ENCODE results near the gene DCC.

Gene DCC

DNA sequence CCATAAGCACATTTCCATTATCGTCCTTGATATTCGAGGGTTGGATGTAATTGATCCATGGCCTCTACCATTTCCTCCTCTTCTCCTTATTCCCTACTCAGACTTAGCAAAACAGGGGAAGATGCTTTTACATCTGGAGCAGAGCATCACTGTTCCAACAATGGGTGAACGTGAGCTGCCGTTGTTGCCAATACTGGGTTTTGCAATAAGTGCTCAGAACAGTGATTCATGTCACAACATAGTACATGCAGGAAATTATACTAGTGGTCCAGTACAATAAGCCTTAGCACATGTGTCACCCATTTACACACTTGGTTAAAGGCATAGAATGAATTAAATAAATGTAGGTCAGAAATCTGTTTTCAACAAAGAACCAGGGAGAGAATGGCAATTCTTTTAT is 112.4 kb downstream of the DCC start:
- CTCF ChIA-PET = no interaction called here
- DNase-seq (ENCODE audit: extremely low spot score) = no peak
- TF ChIP-seq L3MBTL2 (conservative IDR thresholded peaks at IDR 0.05) (no peak), ZNF384 (IDR thresholded peaks at IDR 0.05) (no peak), CTBP1 (IDR thresholded peaks at IDR 0.05; ENCODE audit: borderline replicate concordance) (no peak), ARNT (IDR thresholded peaks at IDR 0.05) (no peak), ELF4 (IDR thresholded peaks at IDR 0.05) (no peak), FOXM1 (IDR thresholded peaks at IDR 0.05; ENCODE audit: borderline replicate concordance) (no peak), SUZ12 (IDR thresholded peaks at IDR 0.05) (no peak), FOXK2 (IDR thresholded peaks at IDR 0.05) (no peak), HDGF (IDR thresholded peaks at IDR 0.05; ENCODE audit: borderline replicate concordance) (no peak), SP1 (IDR thresholded peaks at IDR 0.05) (no peak), BHLHE40 (IDR thresholded peaks at IDR 0.05; ENCODE audit: borderline replicate concordance) (no peak), NFRKB (IDR thresholded peaks at IDR 0.05) (no peak), TARDBP (IDR thresholded peaks at IDR 0.05) (no peak), LEF1 (IDR thresholded peaks at IDR 0.05; ENCODE audit: borderline replicate concordance) (no peak)
- TF ChIP-seq, protein P1, sequence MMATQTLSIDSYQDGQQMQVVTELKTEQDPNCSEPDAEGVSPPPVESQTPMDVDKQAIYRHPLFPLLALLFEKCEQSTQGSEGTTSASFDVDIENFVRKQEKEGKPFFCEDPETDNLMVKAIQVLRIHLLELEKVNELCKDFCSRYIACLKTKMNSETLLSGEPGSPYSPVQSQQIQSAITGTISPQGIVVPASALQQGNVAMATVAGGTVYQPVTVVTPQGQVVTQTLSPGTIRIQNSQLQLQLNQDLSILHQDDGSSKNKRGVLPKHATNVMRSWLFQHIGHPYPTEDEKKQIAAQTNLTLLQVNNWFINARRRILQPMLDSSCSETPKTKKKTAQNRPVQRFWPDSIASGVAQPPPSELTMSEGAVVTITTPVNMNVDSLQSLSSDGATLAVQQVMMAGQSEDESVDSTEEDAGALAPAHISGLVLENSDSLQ (IDR thresholded peaks at IDR 0.05) = no peak
- POLR2A ChIA-PET = no interaction called here

DNA sequence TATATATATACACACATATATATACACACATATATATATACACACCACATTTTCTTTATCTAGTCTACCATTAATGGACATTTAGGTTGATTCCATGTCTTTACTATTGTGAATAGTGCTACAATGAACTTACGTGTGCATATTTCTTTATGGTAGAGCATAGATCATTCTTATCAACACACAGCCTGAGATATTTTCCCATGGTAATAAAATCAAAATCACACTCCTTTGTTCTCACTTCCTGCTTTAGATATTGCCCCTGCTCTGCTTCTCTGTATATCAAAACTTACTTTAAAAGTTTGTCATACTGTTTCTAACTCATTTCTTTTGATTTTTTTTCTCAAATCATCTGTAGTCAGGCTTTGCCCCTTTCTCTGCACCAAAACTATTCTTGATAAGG is 119.9 kb downstream of the DCC start:
- DNase-seq (ENCODE audit: extremely low spot score) = no peak
- ChIA-PET POLR2A (no interaction called here), CTCF (no interaction called here)
- TF ChIP-seq NFRKB (IDR thresholded peaks at IDR 0.05) (no peak), CTBP1 (IDR thresholded peaks at IDR 0.05; ENCODE audit: borderline replicate concordance) (no peak), FOXK2 (IDR thresholded peaks at IDR 0.05) (no peak), ELF4 (IDR thresholded peaks at IDR 0.05) (no peak), ARNT (IDR thresholded peaks at IDR 0.05) (no peak), FOXM1 (IDR thresholded peaks at IDR 0.05; ENCODE audit: borderline replicate concordance) (no peak), BHLHE40 (IDR thresholded peaks at IDR 0.05; ENCODE audit: borderline replicate concordance) (no peak), ZNF384 (IDR thresholded peaks at IDR 0.05) (no peak), LEF1 (IDR thresholded peaks at IDR 0.05; ENCODE audit: borderline replicate concordance) (no peak)
- TF ChIP-seq, protein P1 (IDR thresholded peaks at IDR 0.05) = no peak

DNA sequence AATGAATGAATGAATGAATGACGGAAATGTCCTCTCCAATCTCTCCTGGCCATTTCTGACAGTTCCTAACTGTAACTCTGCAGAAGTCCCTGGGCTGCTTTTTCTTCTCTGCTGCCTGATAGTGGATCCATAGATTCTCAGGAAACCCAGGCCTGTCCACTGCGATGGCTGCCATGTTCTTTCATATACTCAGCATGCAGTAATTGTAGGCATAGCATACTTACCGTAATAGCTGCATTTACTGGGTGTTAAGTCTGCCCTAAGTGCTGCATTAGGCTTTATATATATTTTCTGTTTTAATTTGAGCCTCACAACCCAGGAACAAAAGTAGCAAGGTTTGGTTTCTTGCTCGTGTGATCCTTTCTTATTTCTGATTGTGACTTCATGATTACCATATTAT is 122.9 kb downstream of the DCC start:
- TF ChIP-seq L3MBTL2 (conservative IDR thresholded peaks at IDR 0.05) (no peak), NFRKB (IDR thresholded peaks at IDR 0.05) (no peak), FOXK2 (IDR thresholded peaks at IDR 0.05) (no peak), ARNT (IDR thresholded peaks at IDR 0.05) (no peak), FOXA1 (IDR thresholded peaks at IDR 0.05) (no peak), FOXM1 (IDR thresholded peaks at IDR 0.05; ENCODE audit: borderline replicate concordance) (no peak), TARDBP (IDR thresholded peaks at IDR 0.05) (no peak), ELF4 (IDR thresholded peaks at IDR 0.05) (no peak), HDGF (IDR thresholded peaks at IDR 0.05; ENCODE audit: borderline replicate concordance) (no peak), ZNF384 (IDR thresholded peaks at IDR 0.05) (no peak)
- TF ChIP-seq, protein P1 (IDR thresholded peaks at IDR 0.05) = no peak
- ChIA-PET CTCF (no interaction called here), POLR2A (no interaction called here)
- no peak for DNase-seq (ENCODE audit: extremely low spot score)

DNA sequence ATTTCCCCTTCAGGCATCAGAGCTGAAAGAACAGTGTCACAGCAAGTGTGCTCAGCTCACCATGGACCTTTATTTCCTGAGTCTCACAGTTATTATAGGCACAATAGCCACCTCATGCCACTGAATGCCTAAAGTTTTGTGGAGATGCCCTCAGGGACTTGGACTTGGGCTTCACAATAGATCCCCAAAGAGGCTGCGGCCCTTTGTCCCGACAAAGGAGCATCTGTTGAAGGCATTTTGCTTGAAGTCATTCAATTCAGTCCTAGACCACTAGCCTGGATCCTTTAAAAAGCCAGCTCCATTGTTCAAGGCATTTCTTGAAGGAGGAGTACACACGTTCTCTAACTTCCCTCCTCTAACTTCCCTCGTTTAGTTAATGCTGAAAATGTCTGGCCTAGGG is 125.4 kb downstream of the DCC start:
- CTCF ChIA-PET = no interaction called here
- no peak for DNase-seq (ENCODE audit: extremely low spot score)
- POLR2A ChIA-PET = no interaction called here
- TF ChIP-seq FOXA1 (IDR thresholded peaks at IDR 0.05) = no peak
- TF ChIP-seq SUZ12 (IDR thresholded peaks at IDR 0.05) = no peak
- TF ChIP-seq SP1 (IDR thresholded peaks at IDR 0.05) = no peak
- no peak for TF ChIP-seq ARNT (IDR thresholded peaks at IDR 0.05)
- TF ChIP-seq LEF1 (IDR thresholded peaks at IDR 0.05; ENCODE audit: borderline replicate concordance) = no peak
- TF ChIP-seq TARDBP (IDR thresholded peaks at IDR 0.05) = no peak
- TF ChIP-seq ZNF384 (IDR thresholded peaks at IDR 0.05) = no peak
- TF ChIP-seq, protein P1 (IDR thresholded peaks at IDR 0.05) = no peak
- no peak for TF ChIP-seq L3MBTL2 (conservative IDR thresholded peaks at IDR 0.05)
- TF ChIP-seq BHLHE40 (IDR thresholded peaks at IDR 0.05; ENCODE audit: borderline replicate concordance) = no peak
- no peak for TF ChIP-seq NFRKB (IDR thresholded peaks at IDR 0.05)
- TF ChIP-seq CTBP1 (IDR thresholded peaks at IDR 0.05; ENCODE audit: borderline replicate concordance) = no peak
- no peak for TF ChIP-seq FOXK2 (IDR thresholded peaks at IDR 0.05)
- no peak for TF ChIP-seq FOXM1 (IDR thresholded peaks at IDR 0.05; ENCODE audit: borderline replicate concordance)
- no peak for TF ChIP-seq ELF4 (IDR thresholded peaks at IDR 0.05)

DNA sequence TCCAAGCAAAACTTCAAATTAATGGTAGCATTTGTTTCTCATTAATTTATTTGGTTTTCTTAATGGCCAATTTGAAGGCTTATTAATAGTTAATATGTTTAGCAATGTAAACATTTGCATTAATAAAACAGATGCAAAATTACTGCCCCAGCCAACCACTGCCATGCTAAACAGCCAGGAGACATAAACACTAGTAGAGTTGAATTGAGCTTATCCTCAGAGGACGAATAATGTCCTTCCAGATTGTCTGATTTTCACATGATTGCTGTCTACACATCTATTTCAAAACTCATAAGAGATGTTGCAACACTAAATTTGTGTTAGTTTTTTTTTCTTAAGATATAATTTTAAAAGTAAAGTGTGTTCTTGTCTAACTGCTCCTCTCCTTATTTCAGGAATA is 128.5 kb downstream of the DCC start:
- ChIA-PET POLR2A (no interaction called here), CTCF (no interaction called here)
- DNase-seq (ENCODE audit: extremely low spot score) = no peak
- TF ChIP-seq TARDBP (IDR thresholded peaks at IDR 0.05) = no peak
- TF ChIP-seq CTBP1 (IDR thresholded peaks at IDR 0.05; ENCODE audit: borderline replicate concordance) = no peak
- no peak for TF ChIP-seq ZNF384 (IDR thresholded peaks at IDR 0.05)
- no peak for TF ChIP-seq BHLHE40 (IDR thresholded peaks at IDR 0.05; ENCODE audit: borderline replicate concordance)
- no peak for TF ChIP-seq SP1 (IDR thresholded peaks at IDR 0.05)
- no peak for TF ChIP-seq FOXM1 (IDR thresholded peaks at IDR 0.05; ENCODE audit: borderline replicate concordance)
- TF ChIP-seq LEF1 (IDR thresholded peaks at IDR 0.05; ENCODE audit: borderline replicate concordance) = no peak

DNA sequence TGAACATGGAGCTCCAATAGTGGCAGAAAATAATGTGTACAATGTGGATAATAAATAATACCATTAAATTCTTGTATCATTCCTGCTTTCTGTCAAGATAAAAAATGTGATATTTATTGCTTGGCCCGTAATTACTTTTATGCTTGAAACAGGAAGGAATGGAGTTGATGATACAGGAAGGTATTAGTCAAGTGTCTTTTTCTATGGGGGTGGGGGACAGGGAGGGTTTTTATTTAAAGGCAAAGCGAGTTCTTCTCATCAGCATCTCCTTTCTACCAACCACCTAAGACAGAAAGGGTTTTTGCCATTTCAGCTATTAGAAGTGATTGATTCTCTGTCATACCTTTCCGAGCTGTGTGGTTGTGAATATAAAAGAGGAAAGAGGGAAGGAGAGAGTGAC is 135.3 kb downstream of the DCC start:
- TF ChIP-seq FOXK2 (IDR thresholded peaks at IDR 0.05) = no peak
- no peak for TF ChIP-seq LEF1 (IDR thresholded peaks at IDR 0.05; ENCODE audit: borderline replicate concordance)
- TF ChIP-seq BHLHE40 (IDR thresholded peaks at IDR 0.05; ENCODE audit: borderline replicate concordance) = no peak
- TF ChIP-seq ZNF384 (IDR thresholded peaks at IDR 0.05) = no peak
- TF ChIP-seq FOXM1 (IDR thresholded peaks at IDR 0.05; ENCODE audit: borderline replicate concordance) = no peak
- no peak for TF ChIP-seq HDGF (IDR thresholded peaks at IDR 0.05; ENCODE audit: borderline replicate concordance)
- TF ChIP-seq, protein P1 (IDR thresholded peaks at IDR 0.05) = no peak
- TF ChIP-seq SUZ12 (IDR thresholded peaks at IDR 0.05) = no peak
- no peak for TF ChIP-seq L3MBTL2 (conservative IDR thresholded peaks at IDR 0.05)
- CTCF ChIA-PET = no interaction called here
- POLR2A ChIA-PET = no interaction called here
- DNase-seq (ENCODE audit: extremely low spot score) = no peak

Data from HEK293T (cell line).